HEK293 (cell line): ENCODE results near the gene CRYBG2.

Source experiments
- BCL11B ChIP-seq: fragments of 450-650 bp; formaldehyde crosslinking; IDR thresholded peaks from 2 replicates; pipeline ENCODE4 v1.5.1; 2016; ENCODE audit warnings: low read depth, missing biosample characterization, missing genetic modification characterization
- EGR2 ChIP-seq: fragments of 450-650 bp; formaldehyde crosslinking; IDR thresholded peaks from 2 replicates; pipeline ENCODE4 v1.5.1; 2016; ENCODE audit warnings: low read depth, missing biosample characterization, missing genetic modification characterization
- ELK4 ChIP-seq: IDR thresholded peaks from 2 replicates; pipeline ENCODE4 v1.6.1; 2011; ENCODE audit warnings: mild to moderate bottlenecking, low read depth, low read length, borderline replicate concordance
- GLI2 ChIP-seq: fragments of 450-650 bp; formaldehyde crosslinking; IDR thresholded peaks from 2 replicates; pipeline ENCODE4; 2017; ENCODE audit warnings: missing biosample characterization, missing genetic modification characterization, low read depth, borderline replicate concordance
- GLIS2 ChIP-seq: fragments of 450-650 bp; formaldehyde crosslinking; IDR thresholded peaks from 2 replicates; pipeline ENCODE4 v1.5.1; 2016; ENCODE audit warnings: missing biosample characterization, missing genetic modification characterization
- HIC1 ChIP-seq: fragments of 450-650 bp; formaldehyde crosslinking; IDR thresholded peaks from 2 replicates; pipeline ENCODE4 v1.5.1; 2016; ENCODE audit warnings: missing biosample characterization, missing genetic modification characterization
- MEIS1 ChIP-seq: sonication (generic); formaldehyde crosslinking; IDR thresholded peaks from 2 replicates; pipeline ENCODE4 v1.8.1; 2022; ENCODE audit warnings: missing genetic modification reagents, mild to moderate bottlenecking, borderline replicate concordance
- RBAK ChIP-seq: fragments of 450-650 bp; formaldehyde crosslinking; IDR thresholded peaks from 2 replicates; pipeline ENCODE4 v1.5.1; 2016; ENCODE audit warnings: missing biosample characterization, missing genetic modification characterization
- REPIN1 ChIP-seq: fragments of 450-650 bp; formaldehyde crosslinking; IDR thresholded peaks from 2 replicates; pipeline ENCODE4 v1.5.1; 2017; ENCODE audit warnings: missing biosample characterization, missing genetic modification characterization, low read depth
- SP3 ChIP-seq: fragments of 450-650 bp; formaldehyde crosslinking; IDR thresholded peaks from 2 replicates; pipeline ENCODE4 v1.5.1; 2016; ENCODE audit warnings: missing biosample characterization, missing genetic modification characterization
- TCF7L2 ChIP-seq: IDR thresholded peaks from 2 replicates; pipeline ENCODE4 v1.6.1; 2011; ENCODE audit warnings: low read depth, mild to moderate bottlenecking, inconsistent platforms, low read length, moderate library complexity, borderline replicate concordance
- ZNF133 ChIP-seq: fragments of 450-650 bp; formaldehyde crosslinking; IDR thresholded peaks from 2 replicates; pipeline ENCODE4 v1.5.1; 2016; ENCODE audit warnings: missing biosample characterization, missing genetic modification characterization
- ZNF2 ChIP-seq: fragments of 450-650 bp; formaldehyde crosslinking; IDR thresholded peaks from 2 replicates; pipeline ENCODE4 v1.5.1; 2016; ENCODE audit warnings: missing biosample characterization, missing genetic modification characterization
- ZNF211 ChIP-seq: fragments of 450-650 bp; formaldehyde crosslinking; IDR thresholded peaks from 2 replicates; pipeline ENCODE4 v1.5.1; 2016; ENCODE audit warnings: low read depth, missing biosample characterization, missing genetic modification characterization
- ZNF248 ChIP-seq: fragments of 450-650 bp; formaldehyde crosslinking; IDR thresholded peaks from 2 replicates; pipeline ENCODE4 v1.5.1; 2017; ENCODE audit warnings: missing biosample characterization, missing genetic modification characterization
- ZNF274 ChIP-seq, 2 experiments: fragments of 200-500 bp in 1 of 2; fragments of 450-650 bp in 1 of 2; sonication (Bioruptor generic) in 1 of 2; formaldehyde crosslinking in 1 of 2; IDR thresholded peaks; 2 replicates each; pipeline versions ENCODE4 v1.5.1 to v1.6.1; 2014 to 2016; ENCODE audit warnings: borderline replicate concordance in 1 of 2, inconsistent platforms in 1 of 2, low read length in 1 of 2, missing biosample characterization in 1 of 2, missing genetic modification characterization in 1 of 2
- ZNF335 ChIP-seq: fragments of 450-650 bp; formaldehyde crosslinking; conservative IDR thresholded peaks from 2 replicates; pipeline ENCODE4 v1.5.1; 2016; ENCODE audit warnings: missing biosample characterization, missing genetic modification characterization
- ZNF350 ChIP-seq: fragments of 450-650 bp; formaldehyde crosslinking; IDR thresholded peaks from 2 replicates; pipeline ENCODE4 v1.5.0; 2017; ENCODE audit warnings: missing biosample characterization, mild to moderate bottlenecking, missing genetic modification characterization
- ZNF362 ChIP-seq: fragments of 450-650 bp; formaldehyde crosslinking; IDR thresholded peaks from 2 replicates; pipeline ENCODE4 v1.5.1; 2016; ENCODE audit warnings: missing biosample characterization, missing genetic modification characterization
- ZNF37A ChIP-seq: fragments of 450-650 bp; IDR thresholded peaks from 2 replicates; pipeline ENCODE4 v1.5.1; 2018; ENCODE audit warnings: missing biosample characterization, missing genetic modification characterization
- ZNF391 ChIP-seq: fragments of 450-650 bp; formaldehyde crosslinking; IDR thresholded peaks from 2 replicates; pipeline ENCODE4 v1.5.1; 2016; ENCODE audit warnings: low read depth, missing biosample characterization, missing genetic modification characterization, borderline replicate concordance
- ZNF423 ChIP-seq: fragments of 450-650 bp; formaldehyde crosslinking; IDR thresholded peaks from 2 replicates; pipeline ENCODE4 v1.5.1; 2016; ENCODE audit warnings: missing biosample characterization, missing genetic modification characterization
- ZNF449 ChIP-seq: fragments of 450-650 bp; formaldehyde crosslinking; IDR thresholded peaks from 2 replicates; pipeline ENCODE4 v1.5.1; 2017; ENCODE audit warnings: missing biosample characterization, mild to moderate bottlenecking, missing genetic modification characterization, moderate library complexity
- ZNF48 ChIP-seq: fragments of 450-650 bp; formaldehyde crosslinking; IDR thresholded peaks from 2 replicates; pipeline ENCODE4 v1.5.1; 2016; ENCODE audit warnings: missing biosample characterization, missing genetic modification characterization
- ZNF544 ChIP-seq: fragments of 450-650 bp; formaldehyde crosslinking; IDR thresholded peaks from 2 replicates; pipeline ENCODE4 v1.5.0; 2017; ENCODE audit warnings: missing biosample characterization, missing genetic modification characterization
- ZNF558 ChIP-seq: fragments of 450-650 bp; formaldehyde crosslinking; IDR thresholded peaks from 2 replicates; pipeline ENCODE4 v1.5.1; 2016; ENCODE audit warnings: missing biosample characterization, missing genetic modification characterization
- ZNF561 ChIP-seq: fragments of 450-650 bp; IDR thresholded peaks from 2 replicates; pipeline ENCODE4 v1.5.1; 2018; ENCODE audit warnings: missing biosample characterization, missing genetic modification characterization, borderline replicate concordance
- ZNF596 ChIP-seq: fragments of 450-650 bp; IDR thresholded peaks from 2 replicates; pipeline ENCODE4 v1.5.0; 2018; ENCODE audit warnings: missing biosample characterization, mild to moderate bottlenecking, missing genetic modification characterization, moderate library complexity
- ZNF624 ChIP-seq: fragments of 450-650 bp; formaldehyde crosslinking; IDR thresholded peaks from 2 replicates; pipeline ENCODE4 v1.5.1; 2017; ENCODE audit warnings: missing biosample characterization, missing genetic modification characterization
- ZNF629 ChIP-seq: fragments of 450-650 bp; formaldehyde crosslinking; IDR thresholded peaks from 2 replicates; pipeline ENCODE4 v1.5.1; 2017; ENCODE audit warnings: missing biosample characterization, missing genetic modification characterization
- ZNF654 ChIP-seq: fragments of 450-650 bp; formaldehyde crosslinking; IDR thresholded peaks from 2 replicates; pipeline ENCODE4 v1.5.1; 2016; ENCODE audit warnings: low read depth, missing biosample characterization, missing genetic modification characterization
- ZNF660 ChIP-seq: fragments of 450-650 bp; IDR thresholded peaks from 2 replicates; pipeline ENCODE4 v1.5.1; 2018; ENCODE audit warnings: missing biosample characterization, mild to moderate bottlenecking, missing genetic modification characterization
- ZNF664 ChIP-seq: fragments of 450-650 bp; formaldehyde crosslinking; IDR thresholded peaks from 2 replicates; pipeline ENCODE4 v1.5.1; 2016; ENCODE audit warnings: missing biosample characterization, missing genetic modification characterization
- ZNF707 ChIP-seq: fragments of 450-650 bp; formaldehyde crosslinking; IDR thresholded peaks from 2 replicates; pipeline ENCODE4 v1.5.1; 2016; ENCODE audit warnings: missing biosample characterization, missing genetic modification characterization
- ZNF792 ChIP-seq: fragments of 450-650 bp; formaldehyde crosslinking; IDR thresholded peaks from 2 replicates; pipeline ENCODE4 v1.5.1; 2016; ENCODE audit warnings: missing biosample characterization, missing genetic modification characterization
- ZNF837 ChIP-seq: fragments of 450-650 bp; formaldehyde crosslinking; IDR thresholded peaks from 2 replicates; pipeline ENCODE4 v1.5.1; 2016; ENCODE audit warnings: missing biosample characterization, missing genetic modification characterization
- ZSCAN16 ChIP-seq: fragments of 450-650 bp; formaldehyde crosslinking; IDR thresholded peaks from 2 replicates; pipeline ENCODE4 v1.5.1; 2016; ENCODE audit warnings: missing biosample characterization, missing genetic modification characterization
- ZSCAN23 ChIP-seq: fragments of 450-650 bp; formaldehyde crosslinking; IDR thresholded peaks from 2 replicates; pipeline ENCODE4 v1.5.1; 2016; ENCODE audit warnings: missing biosample characterization, missing genetic modification characterization
- ZSCAN30 ChIP-seq: fragments of 450-650 bp; IDR thresholded peaks from 2 replicates; pipeline ENCODE4 v1.5.1; 2018; ENCODE audit warnings: missing biosample characterization, mild to moderate bottlenecking, missing genetic modification characterization, moderate library complexity

Gene CRYBG2

GRCh38 chr1:26327956-26328362 lies 26.0 kb downstream of the CRYBG2 start (continued):
- TF ChIP-seq GLIS2 (tag by site-specific recombination) (no peak), ZNF654 (tag by site-specific recombination) (no peak), ZNF792 (no peak), ZNF335 (tag by site-specific recombination) (no peak), REPIN1 (tag by site-specific recombination) (no peak), ZNF449 (tag by site-specific recombination) (no peak), ZNF2 (tag by site-specific recombination) (no peak), ZNF664 (tag by site-specific recombination) (no peak), BCL11B (tag by site-specific recombination) (no peak), ZNF707 (tag by site-specific recombination) (no peak), MEIS1 (no peak), ZNF629 (tag by site-specific recombination) (peak; percentile 55; the same call in 1 of the 2 replicates), ELK4 (no peak), ZNF624 (tag by site-specific recombination) (no peak), ZNF561 (peak; percentile 52; the same call in 1 of the 2 replicates), HIC1 (0 out of 2 replicates have a peak, but pooled peaks have one; percentile 31), ZNF596 (tag by site-specific recombination) (no peak), ZNF423 (peak; percentile 70), ZNF837 (tag by site-specific recombination) (no peak), ZSCAN16 (no peak), GLI2 (tag by site-specific recombination) (no peak), ZNF350 (tag by site-specific recombination) (no peak), ZSCAN30 (no peak), ZNF37A (tag by site-specific recombination) (no peak), ZNF133 (tag by site-specific recombination) (no peak), ZNF391 (tag by site-specific recombination) (no peak), ZNF660 (tag by site-specific recombination) (peak; percentile 23; the same call in 1 of the 2 replicates), TCF7L2 (no peak), ZNF211 (tag by site-specific recombination) (no peak), ZNF558 (tag by site-specific recombination) (no peak), SP3 (no peak), ZNF48 (tag by site-specific recombination) (no peak), ZSCAN23 (no peak), ZNF544 (no peak), RBAK (tag by site-specific recombination) (no peak), ZNF274 (IDR thresholded peaks at IDR 0.05; ENCODE audit: low read length) (no peak), ZNF274 (tag by site-specific recombination; IDR thresholded peaks at IDR 0.05; ENCODE audit: borderline replicate concordance) (no peak), ZNF362 (peak; percentile 63), EGR2 (no peak), ZNF248 (no peak)
